LNCAP (cell line): ENCODE data around the gene SORT1.

Experiments
- TF ChIP-seq, protein P1 (sequence below): fragments of 450-650 bp; IDR thresholded peaks from 2 replicates; pipeline ENCODE4 v1.5.1; 2017; ENCODE audit warnings: mild to moderate bottlenecking

Gene SORT1

GRCh38 chr1:109402025-109402424 lies 4.3 kb upstream of the SORT1 start:
- TF ChIP-seq, protein P1, sequence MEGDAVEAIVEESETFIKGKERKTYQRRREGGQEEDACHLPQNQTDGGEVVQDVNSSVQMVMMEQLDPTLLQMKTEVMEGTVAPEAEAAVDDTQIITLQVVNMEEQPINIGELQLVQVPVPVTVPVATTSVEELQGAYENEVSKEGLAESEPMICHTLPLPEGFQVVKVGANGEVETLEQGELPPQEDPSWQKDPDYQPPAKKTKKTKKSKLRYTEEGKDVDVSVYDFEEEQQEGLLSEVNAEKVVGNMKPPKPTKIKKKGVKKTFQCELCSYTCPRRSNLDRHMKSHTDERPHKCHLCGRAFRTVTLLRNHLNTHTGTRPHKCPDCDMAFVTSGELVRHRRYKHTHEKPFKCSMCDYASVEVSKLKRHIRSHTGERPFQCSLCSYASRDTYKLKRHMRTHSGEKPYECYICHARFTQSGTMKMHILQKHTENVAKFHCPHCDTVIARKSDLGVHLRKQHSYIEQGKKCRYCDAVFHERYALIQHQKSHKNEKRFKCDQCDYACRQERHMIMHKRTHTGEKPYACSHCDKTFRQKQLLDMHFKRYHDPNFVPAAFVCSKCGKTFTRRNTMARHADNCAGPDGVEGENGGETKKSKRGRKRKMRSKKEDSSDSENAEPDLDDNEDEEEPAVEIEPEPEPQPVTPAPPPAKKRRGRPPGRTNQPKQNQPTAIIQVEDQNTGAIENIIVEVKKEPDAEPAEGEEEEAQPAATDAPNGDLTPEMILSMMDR: no peak

GRCh38 chr1:109400035-109400655 lies 2.4 kb upstream of the SORT1 start:
- TF ChIP-seq, protein P1: no peak

- TF ChIP-seq, protein P1: peak; percentile 59
Observed at GRCh38 chr1:109399326-109399957, 1.7 kb upstream of the SORT1 start.

DNA sequence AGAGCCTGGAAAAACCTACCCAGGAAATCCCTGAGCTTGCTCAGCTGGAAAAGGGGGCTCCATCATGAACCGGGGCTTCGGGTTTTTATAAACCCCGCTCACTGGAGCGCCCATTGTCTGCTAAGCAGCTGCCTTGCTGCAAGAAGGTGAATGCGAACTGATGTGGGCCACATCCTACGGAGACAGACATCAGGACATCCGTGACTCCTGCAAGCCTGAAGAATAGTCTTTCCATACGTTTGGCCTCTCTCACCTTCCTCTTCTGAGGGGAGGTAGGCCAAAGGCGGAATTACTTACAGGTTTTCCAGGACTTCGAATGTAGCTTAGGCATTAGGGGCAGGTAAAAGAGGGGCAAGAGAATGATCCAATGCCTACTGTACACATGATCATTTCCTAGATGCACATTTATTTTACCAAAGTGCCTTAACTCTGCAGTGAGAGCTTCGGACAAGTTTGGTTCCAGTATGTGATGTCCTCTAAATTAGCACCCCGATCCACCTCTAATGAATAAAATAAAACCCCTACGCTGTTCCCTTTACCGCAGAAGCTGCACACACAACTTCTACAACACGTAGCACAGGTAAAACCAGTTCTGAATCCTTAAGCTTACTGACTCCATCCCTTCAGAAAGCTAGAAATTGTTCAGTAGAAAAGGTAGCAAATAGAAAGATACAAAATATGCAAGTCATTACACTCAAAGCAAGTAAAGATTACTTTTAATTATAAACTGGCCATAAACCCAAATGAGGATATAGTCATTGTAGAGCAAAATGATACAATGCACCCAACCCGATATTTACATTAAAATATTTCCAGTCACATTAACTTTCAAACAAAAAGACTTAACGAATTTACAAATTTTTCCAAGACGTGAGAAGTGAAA lies 866 bp upstream of the SORT1 start:
- TF ChIP-seq, protein P1: no peak

GRCh38 chr1:109396871-109397580 lies 692 bp downstream of the SORT1 start:
- TF ChIP-seq, protein P1: no peak

DNA sequence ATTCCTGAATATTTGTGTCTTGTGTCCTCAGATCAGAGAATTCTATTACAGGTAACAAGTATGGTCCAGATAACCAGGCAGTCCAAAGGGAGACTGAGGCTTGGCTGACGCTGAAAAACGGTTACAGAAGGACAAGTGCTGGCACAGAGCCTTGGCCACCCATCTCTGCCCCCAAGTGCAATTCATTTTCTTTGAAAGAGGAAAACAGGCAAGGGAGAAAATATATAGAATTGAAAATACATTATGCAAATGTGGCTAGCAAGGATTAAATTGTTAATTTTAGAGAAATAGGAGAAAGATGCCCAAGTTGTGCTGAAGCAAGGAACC lies 1.2 kb downstream of the SORT1 start:
- TF ChIP-seq, protein P1: no peak
